ENCODE measurements around the gene CEP112. TPM values are rescaled to one million over a fixed set of nuclear protein-coding genes. Genes with fewer than 3 reads are reported as not detected.

Gene CEP112
- total and polyA plus RNA-seq, 8 donors, result 8.4 to 11.4 (median 9.8) TPM

DNA sequence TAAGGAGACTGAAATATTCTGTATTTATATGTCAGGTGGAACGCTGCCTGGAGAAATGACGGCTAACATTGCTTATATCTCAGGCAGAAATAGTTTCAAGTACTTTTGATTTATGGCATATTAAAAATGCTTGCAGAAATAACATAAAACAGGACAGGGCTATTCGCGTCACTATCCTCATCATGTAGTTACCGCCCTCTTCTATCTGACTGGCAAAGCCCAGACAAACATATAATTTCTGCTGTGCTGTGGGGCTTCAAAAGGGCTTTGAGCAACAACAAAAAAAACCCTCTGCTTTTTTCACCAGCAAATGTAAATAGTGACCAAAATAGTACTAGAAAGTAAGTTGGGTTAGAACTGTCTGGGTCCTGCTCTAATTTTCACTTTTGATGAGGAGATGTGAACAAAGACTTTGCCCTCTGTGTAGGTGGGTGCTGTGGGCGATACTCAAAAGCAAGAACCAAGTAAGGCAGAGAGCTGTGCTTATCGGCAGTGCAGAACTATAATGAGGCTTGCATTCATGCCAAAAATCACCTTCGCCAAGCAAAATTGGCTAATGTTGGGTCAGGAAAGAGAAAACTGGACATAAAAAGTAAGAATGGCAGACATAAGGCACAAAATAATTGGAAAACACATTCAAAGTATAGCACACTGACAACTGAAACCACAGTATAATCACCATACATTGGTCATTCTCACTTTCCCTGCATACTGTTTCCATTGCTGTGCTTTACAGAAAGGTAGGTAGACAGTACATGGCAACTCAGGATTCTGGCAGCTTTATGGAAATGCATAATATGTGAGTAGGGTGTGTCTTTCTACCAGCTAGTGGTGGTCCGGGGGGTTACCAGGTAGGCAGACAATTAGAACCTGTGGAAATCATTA lies 479.3 kb downstream of the CEP112 start:
- WGBS, 2 donors, result 69 to 86% methylated on average over 9 of the region's 9 CpGs
- Histone ChIP-seq H3K4me3 (no peak overlapping the region), H3K4me1 (no peaks in the 10 kb centered on the region), H3K27me3 (no peaks in the 10 kb centered on the region), H3K36me3 (no peaks in the 10 kb centered on the region), H3K27ac (no peak overlapping the region), H3K9me3 (no peaks in the 10 kb centered on the region)
- TF ChIP-seq, protein P1, sequence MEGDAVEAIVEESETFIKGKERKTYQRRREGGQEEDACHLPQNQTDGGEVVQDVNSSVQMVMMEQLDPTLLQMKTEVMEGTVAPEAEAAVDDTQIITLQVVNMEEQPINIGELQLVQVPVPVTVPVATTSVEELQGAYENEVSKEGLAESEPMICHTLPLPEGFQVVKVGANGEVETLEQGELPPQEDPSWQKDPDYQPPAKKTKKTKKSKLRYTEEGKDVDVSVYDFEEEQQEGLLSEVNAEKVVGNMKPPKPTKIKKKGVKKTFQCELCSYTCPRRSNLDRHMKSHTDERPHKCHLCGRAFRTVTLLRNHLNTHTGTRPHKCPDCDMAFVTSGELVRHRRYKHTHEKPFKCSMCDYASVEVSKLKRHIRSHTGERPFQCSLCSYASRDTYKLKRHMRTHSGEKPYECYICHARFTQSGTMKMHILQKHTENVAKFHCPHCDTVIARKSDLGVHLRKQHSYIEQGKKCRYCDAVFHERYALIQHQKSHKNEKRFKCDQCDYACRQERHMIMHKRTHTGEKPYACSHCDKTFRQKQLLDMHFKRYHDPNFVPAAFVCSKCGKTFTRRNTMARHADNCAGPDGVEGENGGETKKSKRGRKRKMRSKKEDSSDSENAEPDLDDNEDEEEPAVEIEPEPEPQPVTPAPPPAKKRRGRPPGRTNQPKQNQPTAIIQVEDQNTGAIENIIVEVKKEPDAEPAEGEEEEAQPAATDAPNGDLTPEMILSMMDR (IDR thresholded peaks at IDR 0.05), result no peak
- intact Hi-C loops (cut with DNase I), result no loop called here
- ATAC-seq (no peak), DNase-seq (no peak), FAIRE-seq (peak; percentile 94)

DNA sequence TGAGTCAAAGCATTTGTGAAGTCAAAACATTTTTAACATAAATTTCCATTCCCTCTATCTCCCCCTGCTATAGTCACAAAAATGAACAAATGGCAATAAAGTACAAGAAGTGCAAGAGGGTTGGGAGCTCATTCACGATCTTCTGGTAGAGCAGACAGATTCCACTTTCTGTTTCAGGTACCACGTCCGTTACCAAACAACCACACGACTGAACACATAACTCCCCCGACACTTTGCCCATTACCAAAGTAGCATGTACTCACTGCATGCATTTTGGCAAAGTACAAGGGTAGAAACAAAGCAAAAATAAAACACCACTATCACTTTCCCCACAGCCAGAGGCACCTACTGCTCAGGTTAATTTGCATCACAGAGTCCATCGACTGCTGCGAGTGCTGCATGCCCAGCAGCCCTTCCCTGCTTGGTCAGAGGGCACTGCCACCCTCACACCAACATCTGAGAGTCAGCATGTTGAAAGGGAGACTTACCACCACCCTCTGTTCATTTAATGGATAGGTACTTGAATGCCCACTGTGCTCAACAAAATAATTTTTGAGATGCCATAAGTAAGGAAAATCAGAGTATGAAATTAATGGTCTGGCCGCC lies 480.2 kb downstream of the CEP112 start:
- peak in 1 of 4 donors; percentile 20 for ATAC-seq
- WGBS, 2 donors, result 94 to 96% methylated on average over 8 of the region's 8 CpGs

DNA sequence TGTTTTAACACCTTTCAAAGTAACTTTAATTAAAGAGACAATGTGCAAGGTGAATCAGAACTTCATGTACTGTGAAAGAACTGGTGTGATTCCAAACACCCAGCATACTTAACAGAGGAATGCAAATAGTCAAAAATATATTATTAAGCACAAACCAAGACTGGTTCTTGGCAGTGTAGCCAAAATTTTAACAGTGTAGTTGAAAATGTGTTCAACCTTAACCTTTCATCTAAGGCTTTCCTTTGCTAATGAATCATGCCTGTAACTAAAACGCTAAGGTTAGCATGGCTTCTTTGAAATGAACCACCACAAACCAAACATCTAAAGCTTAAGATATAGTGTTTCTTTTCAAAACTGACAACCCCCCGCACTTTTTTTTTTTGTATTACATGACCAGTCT lies 484.2 kb downstream of the CEP112 start:
- intact Hi-C loops (cut with DNase I), result no loop called here
- H3K36me3 ChIP-seq, result no peaks in the 10 kb centered on the region
- H3K27ac ChIP-seq, result no peak overlapping the region
- peak; percentile 26 for FAIRE-seq
- no peaks in the 10 kb centered on the region for H3K27me3 ChIP-seq
- 67 to 71% methylated on average over 2 of the region's 2 CpGs for WGBS, 2 donors
- H3K9me3 ChIP-seq, result no peaks in the 10 kb centered on the region
- DNase-seq, result no peak
- ATAC-seq, result no peak
- no peaks in the 10 kb centered on the region for H3K4me1 ChIP-seq
- H3K4me3 ChIP-seq, result no peak overlapping the region
- TF ChIP-seq, protein P1 (IDR thresholded peaks at IDR 0.05), result no peak

More for the DNA sequence above, 480.2 kb downstream of the CEP112 start:
- H3K4me3 ChIP-seq, result no peak overlapping the region
- intact Hi-C loops (cut with DNase I), result no loop called here
- H3K27me3 ChIP-seq, result no peaks in the 10 kb centered on the region
- no peaks in the 10 kb centered on the region for H3K36me3 ChIP-seq
- no peak overlapping the region for H3K27ac ChIP-seq
- FAIRE-seq, result no peak
- TF ChIP-seq, protein P1 (IDR thresholded peaks at IDR 0.05), result no peak
- H3K4me1 ChIP-seq, result no peaks in the 10 kb centered on the region
- H3K9me3 ChIP-seq, result no peaks in the 10 kb centered on the region
- DNase-seq, result no peak

DNA sequence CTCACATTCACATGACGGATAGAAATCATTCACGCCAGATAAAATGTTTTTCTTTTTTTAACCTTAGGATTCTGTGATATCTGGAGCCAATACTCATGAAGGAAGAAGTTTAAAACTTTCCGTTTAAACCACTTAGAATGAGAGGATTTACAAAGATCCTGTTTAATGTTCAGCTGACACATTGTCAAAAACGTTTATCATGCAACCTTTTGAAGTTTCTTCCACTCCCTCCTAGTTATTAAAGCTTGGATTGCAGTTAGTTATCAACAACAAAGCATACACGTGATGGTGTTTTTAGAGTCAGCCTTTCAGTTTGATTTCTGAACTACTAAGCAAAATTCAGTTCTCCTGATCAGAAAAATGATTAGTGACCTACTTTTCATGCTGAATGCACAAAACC lies 487.2 kb downstream of the CEP112 start:
- H3K36me3 ChIP-seq, result no peaks in the 10 kb centered on the region
- 73 to 74% methylated on average over 5 of the region's 5 CpGs for WGBS, 2 donors
- no peak overlapping the region for H3K4me3 ChIP-seq
- TF ChIP-seq, protein P1 (IDR thresholded peaks at IDR 0.05), result no peak
- no peaks in the 10 kb centered on the region for H3K27me3 ChIP-seq
- ATAC-seq, result no peak
- H3K27ac ChIP-seq, result no peak overlapping the region
- intact Hi-C loops (cut with DNase I), result no loop called here
- H3K4me1 ChIP-seq, result no peaks in the 10 kb centered on the region
- DNase-seq, result no peak
- FAIRE-seq, result no peak
- H3K9me3 ChIP-seq, result no peaks in the 10 kb centered on the region

DNA sequence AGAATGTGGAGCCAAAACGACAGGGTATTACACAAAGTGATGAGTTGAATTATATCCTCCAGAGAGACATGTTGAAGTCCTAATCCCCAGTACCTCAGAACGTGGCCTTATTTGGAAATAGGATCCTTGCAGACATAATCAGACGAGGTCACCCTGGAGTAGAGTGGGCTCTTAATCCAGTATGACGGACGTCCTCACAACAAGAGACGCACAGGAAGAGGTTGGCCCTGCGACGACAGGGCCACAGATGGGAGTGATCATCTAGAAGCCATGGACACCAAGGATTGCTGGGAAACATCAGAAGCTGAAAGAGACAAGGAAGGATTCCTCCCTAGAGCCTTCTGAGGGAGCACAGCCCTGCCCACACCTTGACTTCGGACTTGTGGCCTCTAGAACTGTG lies 488.0 kb downstream of the CEP112 start:
- no peak overlapping the region for H3K27ac ChIP-seq
- no peaks in the 10 kb centered on the region for H3K27me3 ChIP-seq
- FAIRE-seq (no peak), ATAC-seq (no peak), DNase-seq (no peak)
- H3K36me3 ChIP-seq, result no peaks in the 10 kb centered on the region
- peaks cover 0 to under 1% (median 0%) of the 10 kb centered on the region in 3 donors for H3K4me1 ChIP-seq
- TF ChIP-seq, protein P1 (IDR thresholded peaks at IDR 0.05), result no peak
- intact Hi-C loops (cut with DNase I), result no loop called here
- H3K4me3 ChIP-seq, result no peak overlapping the region
- whole genome bisulfite sequencing, 2 donors, result 86 to 91% methylated on average over 9 of the region's 9 CpGs
- H3K9me3 ChIP-seq, result no peaks in the 10 kb centered on the region
